ENCODE data around the gene ZNF576.
"Not testable (repeated sequence)": the region's sequence is repeated elsewhere in the genome, so short reads cannot be mapped to it uniquely, and the experiment has no call there.

ZNF576 gene

GRCh38 chr19:43598445-43599240, 2.2 kb downstream of the ZNF576 start:
- DNase-seq = no peak

GRCh38 chr19:43599635-43600295, 3.4 kb downstream of the ZNF576 start:
- DNase-seq = no peak

- not testable (repeated sequence) for DNase-seq
Observed at GRCh38 chr19:43600326-43600725, 3.9 kb downstream of the ZNF576 start.

- peak in 1 of 51 donors; percentile 24 for DNase-seq
Observed at GRCh38 chr19:43605875-43606568, 9.6 kb downstream of the ZNF576 start.

GRCh38 chr19:43606569-43607229, 10.3 kb downstream of the ZNF576 start:
- peak in 3 of 51 donors; percentile 1 to 12 (median 7) for DNase-seq

- no peak for DNase-seq
Observed at GRCh38 chr19:43607238-43608205, 11.1 kb downstream of the ZNF576 start.

GRCh38 chr19:43609872-43610271, 13.5 kb downstream of the ZNF576 start:
- DNase-seq = no peak

GRCh38 chr19:43610493-43610892, 14.1 kb downstream of the ZNF576 start:
- DNase-seq = no peak

- no peak for DNase-seq
Observed at GRCh38 chr19:43611788-43612187, 15.4 kb downstream of the ZNF576 start, which contains the start of gene SRRM5. SRRM5 (plus strand) TSS chr19:43612088; CDS start chr19:43612122, 34 bp downstream.

- DNase-seq = no peak
Observed at GRCh38 chr19:43612374-43612773, 16.0 kb downstream of the ZNF576 start.

GRCh38 chr19:43616306-43616705, 19.9 kb downstream of the ZNF576 start:
- no peak for DNase-seq

GRCh38 chr19:43616954-43617353, 20.6 kb downstream of the ZNF576 start:
- no peak for DNase-seq

- peak in 16 of 51 donors; percentile 42 to 78 (median 62) for DNase-seq
Observed at GRCh38 chr19:43618921-43619261, 22.5 kb downstream of the ZNF576 start.

- peak; percentile 73 to 98 (median 89) for DNase-seq
Observed at GRCh38 chr19:43619262-43620060, 23.1 kb downstream of the ZNF576 start, which contains the start of gene ZNF428. ZNF428 (minus strand) TSS chr19:43619629; CDS start chr19:43614304, 5,325 bp downstream.

- DNase-seq = peak in 1 of 51 donors; percentile 74
Observed at GRCh38 chr19:43620061-43621001, 23.9 kb downstream of the ZNF576 start.

- no peak for DNase-seq
Observed at GRCh38 chr19:43622070-43622469, 25.7 kb downstream of the ZNF576 start.

- no peak for DNase-seq
Observed at GRCh38 chr19:43622956-43623355, 26.6 kb downstream of the ZNF576 start.
